Suprapubic skin (tissue), 3 donors: ENCODE data around the gene MUC4.
"Not testable (repeated sequence)": the region's sequence is repeated elsewhere in the genome, so short reads cannot be mapped to it uniquely, and the experiment has no call there.

ENCODE experiments used
- EP300 ChIP-seq: sonication (generic); formaldehyde crosslinking; IDR thresholded peaks from one replicate; pipeline ENCODE4 v1.6.1; 2017; ENCODE audit warnings: antibody characterized with exemption
- TF ChIP-seq, protein P1 (sequence below), 2 donors: fragments of 200-600 bp in 1 of 2; fragments of 450-650 bp in 1 of 2; sonication (generic) in 1 of 2; IDR thresholded peaks; one replicate each; pipeline ENCODE4 v1.5.1; 2016 to 2019; ENCODE audit warnings: antibody characterized with exemption in 2 of 2, mild to moderate bottlenecking in 1 of 2, moderate library complexity in 1 of 2

DNA sequence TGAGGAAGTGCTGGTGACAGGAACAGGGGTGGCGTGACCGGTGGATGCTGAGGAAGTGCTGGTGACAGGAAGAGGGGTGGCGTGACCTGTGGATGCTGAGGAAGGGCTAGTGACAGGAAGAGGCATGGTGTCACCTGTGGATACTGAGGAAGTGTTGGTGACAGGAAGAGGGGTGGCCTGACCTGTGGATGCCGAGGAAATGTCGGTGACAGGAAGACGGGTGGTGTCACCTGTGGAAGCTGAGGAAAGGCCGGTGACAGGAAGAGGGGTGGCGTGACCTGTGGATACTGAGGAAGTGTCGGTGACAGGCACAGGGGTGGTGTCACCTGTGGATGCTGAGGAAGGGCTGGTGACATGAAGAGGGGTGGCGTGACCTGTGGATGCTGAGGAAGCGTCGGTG is 30.5 kb downstream of the MUC4 start:
- TF ChIP-seq, protein P1, sequence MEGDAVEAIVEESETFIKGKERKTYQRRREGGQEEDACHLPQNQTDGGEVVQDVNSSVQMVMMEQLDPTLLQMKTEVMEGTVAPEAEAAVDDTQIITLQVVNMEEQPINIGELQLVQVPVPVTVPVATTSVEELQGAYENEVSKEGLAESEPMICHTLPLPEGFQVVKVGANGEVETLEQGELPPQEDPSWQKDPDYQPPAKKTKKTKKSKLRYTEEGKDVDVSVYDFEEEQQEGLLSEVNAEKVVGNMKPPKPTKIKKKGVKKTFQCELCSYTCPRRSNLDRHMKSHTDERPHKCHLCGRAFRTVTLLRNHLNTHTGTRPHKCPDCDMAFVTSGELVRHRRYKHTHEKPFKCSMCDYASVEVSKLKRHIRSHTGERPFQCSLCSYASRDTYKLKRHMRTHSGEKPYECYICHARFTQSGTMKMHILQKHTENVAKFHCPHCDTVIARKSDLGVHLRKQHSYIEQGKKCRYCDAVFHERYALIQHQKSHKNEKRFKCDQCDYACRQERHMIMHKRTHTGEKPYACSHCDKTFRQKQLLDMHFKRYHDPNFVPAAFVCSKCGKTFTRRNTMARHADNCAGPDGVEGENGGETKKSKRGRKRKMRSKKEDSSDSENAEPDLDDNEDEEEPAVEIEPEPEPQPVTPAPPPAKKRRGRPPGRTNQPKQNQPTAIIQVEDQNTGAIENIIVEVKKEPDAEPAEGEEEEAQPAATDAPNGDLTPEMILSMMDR (IDR thresholded peaks at IDR 0.05): not testable (repeated sequence)
- TF ChIP-seq EP300: not testable (repeated sequence)
